Sigmoid colon (tissue), 7 donors: ENCODE results near the gene ENGASE. TPM values are rescaled to one million over a fixed set of nuclear protein-coding genes. Genes with fewer than 3 reads are reported as not detected.
A peak's percentile ranks its signal among the peaks of the same experiment; 100 is the strongest.

Source experiments
- DNase-seq: peaks from one replicate; pipeline ENCODE4 v3.0.0-alpha.2; 2019
- H3K27ac ChIP-seq, 4 donors: fragments of 200-600 bp; sonication (generic); one replicate each; pipeline ENCODE4 v1.5.1; 2016 to 2019; ENCODE audit warnings: mild to moderate bottlenecking in 1 of 4
- H3K27me3 ChIP-seq, 3 donors: fragments of 200-600 bp; sonication (generic); one replicate each; pipeline ENCODE4 v1.5.1; 2019; ENCODE audit warnings: mild to moderate bottlenecking in 1 of 3
- H3K36me3 ChIP-seq, 4 donors: fragments of 200-600 bp; sonication (generic); one replicate each; pipeline ENCODE4 v1.5.1; 2016 to 2019
- H3K4me1 ChIP-seq, 4 donors: fragments of 200-600 bp; sonication (generic); one replicate each; pipeline ENCODE4 v1.5.1; 2017 to 2019
- H3K4me3 ChIP-seq, 4 donors: fragments of 200-600 bp; sonication (generic); one replicate each; pipeline ENCODE4 v1.5.1; 2017 to 2019; ENCODE audit warnings: mild to moderate bottlenecking in 2 of 4, moderate library complexity in 1 of 4
- H3K9me3 ChIP-seq, 4 donors: fragments of 200-600 bp in 3 of 4; sonication (generic) in 3 of 4; one replicate each; pipeline versions ENCODE4 v1.5.1 to v1.6.1; 2013 to 2019
- CTCF ChIP-seq, 4 experiments: fragments of 450-650 bp in 3 of 4; fragments of 200-600 bp in 1 of 4; IDR thresholded peaks; one replicate each; pipeline ENCODE4 v1.5.1; 2016 to 2019; ENCODE audit warnings: antibody characterized with exemption in 4 of 4, mild to moderate bottlenecking in 3 of 4, moderate library complexity in 2 of 4
- EP300 ChIP-seq, 4 donors: sonication (generic); formaldehyde crosslinking; IDR thresholded peaks; one replicate each; pipeline ENCODE4 v1.6.1; 2017; ENCODE audit warnings: antibody characterized with exemption in 4 of 4
- POLR2A ChIP-seq, 2 donors: fragments of 450-650 bp; IDR thresholded peaks; one replicate each; pipeline ENCODE4 v1.6.1; 2016; ENCODE audit warnings: antibody characterized with exemption in 2 of 2, mild to moderate bottlenecking in 2 of 2, moderate library complexity in 2 of 2
- POLR2AphosphoS5 ChIP-seq, 4 donors: sonication (generic); formaldehyde crosslinking; IDR thresholded peaks; one replicate each; pipeline ENCODE4 v1.6.1; 2017; ENCODE audit warnings: antibody characterized with exemption in 4 of 4
- WGBS, 2 donors: extraction: QIAGEN DNeasy Blood & Tissue Kit; methylation state at CpG; one replicate each; pipeline ENCODE4 v1.1.7; 2013; 5-methylcytosine and 5-hydroxymethylcytosine counted together
- intact Hi-C: fragments of 100-400 bp; cut with DNase I; formaldehyde crosslinking; loops from one replicate; pipeline ENCODE4 v1.15.1; 2023
- polyA plus RNA-seq, 3 donors: library from polyadenylated mRNA; stranded (reverse); fragments of 200-250 nt; gene quantifications; one replicate each; pipeline ENCODE4 v1.2.3, GENCODE V29; 2013
- total RNA-seq, 4 donors: library from RNA; depleted of rRNA; stranded (reverse); fragments of >200 nt; gene quantifications; one replicate each; pipeline ENCODE4 v1.1.0, GENCODE V29; 2016
- donor health status: healthy with polysubstance abuse.
- donor health status: Bipolar disorder and iron deficiency.
- donor health status: healthy.

ENGASE gene
- total and polyA plus RNA-seq, 7 donors, result 7.2 to 55.9 (median 14.3) TPM

- intact Hi-C loops, result no loop called here
- Histone ChIP-seq H3K4me3 (no peak overlapping the region), H3K27me3 (no peaks in the 10 kb centered on the region), H3K36me3 (peaks cover 8 to 75% (median 25%) of the 10 kb centered on the region in 4 donors), H3K27ac (no peak overlapping the region), H3K9me3 (no peaks in the 10 kb centered on the region), H3K4me1 (no peaks in the 10 kb centered on the region)
- DNase-seq, result no peak
- no peak for TF ChIP-seq EP300 (IDR thresholded peaks at IDR 0.05)
- TF ChIP-seq POLR2AphosphoS5 (IDR thresholded peaks at IDR 0.05), result no peak
- no peak for TF ChIP-seq POLR2A (IDR thresholded peaks at IDR 0.05)
- no peak for TF ChIP-seq CTCF (IDR thresholded peaks at IDR 0.05)
- 89 to 90% methylated on average over 28 of the region's 28 CpGs for WGBS, 2 donors
These were observed 8.8 kb downstream of the ENGASE start for GRCh38 chr17:79083191-79083971.

GRCh38 chr17:79084291-79085153 lies 9.9 kb downstream of the ENGASE start:
- Histone ChIP-seq H3K27ac (no peak overlapping the region), H3K9me3 (no peaks in the 10 kb centered on the region), H3K4me3 (no peak overlapping the region), H3K4me1 (no peaks in the 10 kb centered on the region), H3K36me3 (peaks cover 5 to 64% (median 18%) of the 10 kb centered on the region in 4 donors), H3K27me3 (no peaks in the 10 kb centered on the region)
- intact Hi-C loops, result no loop called here
- TF ChIP-seq EP300 (IDR thresholded peaks at IDR 0.05), result no peak
- no peak for TF ChIP-seq CTCF (IDR thresholded peaks at IDR 0.05)
- TF ChIP-seq POLR2AphosphoS5 (IDR thresholded peaks at IDR 0.05), result no peak
- no peak for TF ChIP-seq POLR2A (IDR thresholded peaks at IDR 0.05)
- no peak for DNase-seq
- 94 to 95% methylated on average over 31 of the region's 31 CpGs for WGBS, 2 donors

- 89 to 90% methylated on average over 30 of the region's 30 CpGs for WGBS, 2 donors
- peaks cover 5 to 55% (median 16%) of the 10 kb centered on the region in 4 donors for H3K36me3 ChIP-seq
- no peaks in the 10 kb centered on the region for H3K27me3 ChIP-seq
- TF ChIP-seq EP300 (IDR thresholded peaks at IDR 0.05) (no peak), CTCF (IDR thresholded peaks at IDR 0.05) (no peak), POLR2A (IDR thresholded peaks at IDR 0.05) (no peak), POLR2AphosphoS5 (IDR thresholded peaks at IDR 0.05) (no peak)
- intact Hi-C loops, result no loop called here
- peaks cover 0 to 3% (median under 1%) of the 10 kb centered on the region in 4 donors for H3K4me1 ChIP-seq
- H3K27ac ChIP-seq, result no peak overlapping the region
- H3K9me3 ChIP-seq, result no peaks in the 10 kb centered on the region
- H3K4me3 ChIP-seq, result no peak overlapping the region
- DNase-seq, result no peak
These were observed 10.7 kb downstream of the ENGASE start for GRCh38 chr17:79085154-79085920.

GRCh38 chr17:79085921-79086551 lies 11.4 kb downstream of the ENGASE start:
- Histone ChIP-seq H3K4me1 (peaks cover 0 to 10% (median 4%) of the 10 kb centered on the region in 4 donors), H3K36me3 (peaks cover 5 to 48% (median 12%) of the 10 kb centered on the region in 4 donors), H3K27me3 (no peaks in the 10 kb centered on the region), H3K4me3 (no peak overlapping the region), H3K9me3 (no peaks in the 10 kb centered on the region), H3K27ac (no peak overlapping the region)
- DNase-seq, result no peak
- TF ChIP-seq CTCF (IDR thresholded peaks at IDR 0.05) (no peak), POLR2AphosphoS5 (IDR thresholded peaks at IDR 0.05) (peak in 1 of 4 donors; percentile 29)
- intact Hi-C loops, result no loop called here
- WGBS, 2 donors, result 88 to 93% methylated on average over 28 of the region's 28 CpGs
